UCSD-AML1 (cell line): ENCODE results near the gene LMTK3.
"Not testable (repeated sequence)": the region's sequence is repeated elsewhere in the genome, so short reads cannot be mapped to it uniquely, and the experiment has no call there.

ENCODE experiments used
- DNase-seq: peaks from one replicate; lab custom pipeline; 2025; ENCODE audit not compliant: unreplicated experiment; lab: John Stamatoyannopoulos, UW

The LMTK3 gene

DNA sequence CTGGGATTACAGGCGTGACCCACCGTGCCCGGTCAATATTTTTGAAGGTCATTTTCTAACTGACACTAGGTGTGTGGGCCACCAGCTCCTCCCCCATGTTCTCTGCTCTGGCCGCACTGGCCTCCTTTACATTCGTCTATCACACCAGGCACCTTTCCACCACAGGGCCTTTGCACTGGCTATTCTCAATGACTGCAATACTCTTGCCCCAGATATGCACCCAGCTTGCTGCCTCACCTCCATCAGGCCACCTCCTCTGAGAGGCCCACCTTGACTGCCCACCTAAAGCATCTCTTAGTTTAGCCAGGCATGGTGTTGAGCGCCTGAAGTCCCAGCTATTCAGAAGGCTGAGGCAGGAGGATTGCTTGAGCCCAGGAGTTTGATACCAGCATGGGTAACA, 30.2 kb upstream of the LMTK3 start:
- no peak for DNase-seq

- no peak for DNase-seq
Observed at GRCh38 chr19:48540110-48540509, 28.5 kb upstream of the LMTK3 start.

GRCh38 chr19:48539503-48540096, 28.0 kb upstream of the LMTK3 start:
- DNase-seq: no peak

DNA sequence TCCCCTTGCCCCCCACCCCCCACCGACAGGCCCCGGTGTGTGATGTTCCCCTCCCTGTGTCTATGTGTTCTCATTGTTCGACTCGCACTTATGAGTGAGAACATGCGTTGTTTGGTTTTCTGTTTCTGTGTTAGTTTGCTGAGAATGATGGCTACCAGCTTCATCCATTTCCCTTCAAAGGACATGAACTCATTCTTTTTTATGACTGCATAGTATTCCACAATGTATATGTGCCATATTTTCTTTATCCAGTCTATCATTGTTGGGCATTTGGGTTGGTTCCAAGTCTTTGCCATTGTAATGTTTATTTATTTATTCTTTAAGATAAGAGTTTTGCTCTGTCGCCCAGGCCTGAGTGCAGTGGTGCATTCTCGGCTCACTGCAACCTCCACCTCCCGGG, 26.4 kb upstream of the LMTK3 start:
- not testable (repeated sequence) for DNase-seq

DNA sequence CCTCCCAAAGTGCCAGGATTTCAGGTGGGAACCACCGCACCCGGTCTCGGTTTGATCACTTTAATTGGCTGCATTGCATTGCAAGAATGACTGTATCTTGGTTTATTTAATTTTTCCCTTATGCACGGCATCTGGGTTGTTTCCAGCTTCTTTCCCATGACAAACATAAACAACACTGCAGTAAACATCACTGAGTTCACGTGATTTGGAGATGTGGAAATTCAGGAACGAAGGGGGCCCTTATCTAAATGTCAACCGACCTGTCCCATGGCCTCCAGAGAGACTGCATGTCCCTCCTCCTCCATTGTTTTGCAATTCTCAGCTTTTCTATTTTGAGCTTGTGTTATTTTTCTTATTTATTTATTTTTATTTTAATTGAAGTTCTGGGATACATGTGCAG, 25.9 kb upstream of the LMTK3 start:
- no peak for DNase-seq

GRCh38 chr19:48533770-48534169, 22.1 kb upstream of the LMTK3 start:
- DNase-seq: no peak

- no peak for DNase-seq
Observed at GRCh38 chr19:48530770-48531169, 19.1 kb upstream of the LMTK3 start.

DNA sequence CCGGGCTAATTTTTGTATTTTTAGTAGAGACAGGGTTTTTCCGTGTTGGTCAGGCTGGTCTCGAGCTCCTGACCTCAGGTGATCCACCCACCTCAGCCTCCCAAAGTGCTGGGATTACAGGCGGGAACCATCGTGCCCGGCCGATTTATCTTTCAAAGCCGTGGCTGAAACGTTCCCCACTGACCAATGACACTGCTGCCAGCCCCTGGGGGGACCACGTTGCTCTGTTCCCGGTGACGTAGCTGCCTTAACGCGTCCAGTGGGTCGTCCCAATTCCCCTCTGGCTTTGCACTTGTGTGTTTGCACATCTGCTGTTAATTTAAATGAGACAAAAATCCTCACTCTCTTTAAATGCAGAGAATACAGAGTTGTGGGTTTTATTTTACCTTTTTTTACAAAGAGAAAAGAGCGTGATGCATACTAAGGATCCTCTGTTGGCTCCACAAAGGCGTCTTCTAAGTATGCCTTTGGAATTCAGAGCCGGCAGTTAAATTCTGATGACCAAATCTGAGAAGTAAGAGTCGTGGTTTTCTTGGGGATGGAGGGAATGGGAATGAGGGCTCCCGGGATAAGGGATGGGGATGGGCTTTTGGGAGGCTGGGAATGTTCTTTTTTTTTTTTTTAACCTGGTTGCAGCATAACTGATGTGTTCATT, 18.6 kb upstream of the LMTK3 start:
- DNase-seq: no peak

- no peak for DNase-seq
Observed at GRCh38 chr19:48529156-48529555, 17.5 kb upstream of the LMTK3 start.

DNA sequence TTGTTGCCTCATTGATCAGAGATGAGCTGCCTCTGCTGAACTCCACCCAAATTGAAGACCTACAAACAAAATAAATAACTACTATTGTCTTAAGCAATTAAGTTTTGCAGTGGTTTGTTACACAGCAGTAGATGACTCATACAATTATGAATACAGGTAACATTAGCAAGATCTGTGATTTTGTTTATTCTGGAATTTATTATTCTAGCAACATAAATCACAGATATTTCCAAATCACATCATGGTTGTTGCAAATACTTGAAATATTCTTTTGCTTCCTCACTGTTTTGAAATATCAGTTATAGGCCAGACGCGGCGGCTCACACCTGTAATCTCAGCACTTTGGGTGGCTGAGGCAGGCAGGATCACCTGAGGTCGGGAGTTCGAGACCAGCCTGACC, 13.1 kb upstream of the LMTK3 start:
- DNase-seq: no peak

GRCh38 chr19:48524221-48524620, 12.6 kb upstream of the LMTK3 start:
- no peak for DNase-seq

DNA sequence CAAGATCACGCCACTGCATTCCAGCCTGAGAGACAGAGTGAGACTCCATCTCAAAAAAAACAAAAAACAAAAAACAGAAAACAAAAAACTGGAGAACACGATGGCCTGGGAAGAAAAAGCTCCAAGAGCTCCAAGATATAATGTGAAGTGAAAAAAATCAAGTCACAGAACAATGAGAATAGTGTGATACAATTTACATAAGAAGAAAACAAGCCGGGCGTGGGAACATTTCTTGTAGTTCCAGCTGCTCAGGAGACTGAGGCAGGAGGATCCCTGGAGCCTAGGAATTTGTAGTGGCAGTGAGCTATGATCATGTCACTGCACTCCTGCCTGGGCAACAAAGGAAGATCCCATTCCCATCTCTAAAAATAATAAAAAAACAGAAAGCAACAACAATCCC, 8.5 kb upstream of the LMTK3 start:
- DNase-seq: no peak

DNA sequence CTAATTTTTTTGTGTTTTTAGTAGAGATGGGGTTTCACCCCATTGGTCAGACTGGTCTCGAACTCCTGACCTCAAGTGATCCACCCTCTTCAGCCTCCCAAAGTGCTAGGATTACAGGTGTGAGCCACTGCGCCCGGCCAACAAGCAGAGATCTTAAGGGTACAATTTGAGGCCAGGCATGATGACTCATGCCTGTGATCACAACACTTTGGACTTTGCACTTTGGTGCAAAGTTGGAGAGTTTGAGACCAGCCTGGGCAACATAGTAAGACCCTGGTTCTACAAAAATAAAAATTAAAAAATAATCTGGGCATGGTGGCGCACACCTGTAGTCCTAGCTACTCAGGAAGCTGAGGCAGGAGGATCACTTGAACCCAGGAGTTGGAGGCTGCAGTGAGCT, 7.8 kb upstream of the LMTK3 start:
- DNase-seq: not testable (repeated sequence)

GRCh38 chr19:48518207-48518606, 6.6 kb upstream of the LMTK3 start:
- DNase-seq: no peak

GRCh38 chr19:48516536-48516935, 4.9 kb upstream of the LMTK3 start:
- no peak for DNase-seq

DNA sequence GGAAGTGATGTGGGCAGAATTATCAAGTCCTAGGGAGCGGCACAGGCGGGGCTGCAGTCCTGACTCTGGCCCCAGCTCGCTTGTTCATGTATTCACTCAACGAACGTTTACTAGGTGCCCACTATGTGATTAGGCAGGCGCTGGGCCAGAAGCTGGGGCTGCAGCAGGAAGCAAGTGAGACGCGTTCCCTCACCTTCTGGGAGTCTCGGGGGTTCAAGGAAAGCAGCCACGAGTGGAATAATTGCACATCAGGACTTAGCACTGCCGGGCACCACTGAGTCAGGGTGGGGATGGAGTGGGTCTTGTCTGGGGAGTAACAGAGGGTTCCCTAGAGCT, 2.5 kb upstream of the LMTK3 start:
- no peak for DNase-seq

GRCh38 chr19:48513289-48514122, 1.9 kb upstream of the LMTK3 start:
- peak; percentile 67 for DNase-seq

- no peak for DNase-seq
Observed at GRCh38 chr19:48512504-48513288, 1.1 kb upstream of the LMTK3 start.

- DNase-seq: no peak
Observed at GRCh38 chr19:48511321-48511731, 309 bp downstream of the LMTK3 start.

DNA sequence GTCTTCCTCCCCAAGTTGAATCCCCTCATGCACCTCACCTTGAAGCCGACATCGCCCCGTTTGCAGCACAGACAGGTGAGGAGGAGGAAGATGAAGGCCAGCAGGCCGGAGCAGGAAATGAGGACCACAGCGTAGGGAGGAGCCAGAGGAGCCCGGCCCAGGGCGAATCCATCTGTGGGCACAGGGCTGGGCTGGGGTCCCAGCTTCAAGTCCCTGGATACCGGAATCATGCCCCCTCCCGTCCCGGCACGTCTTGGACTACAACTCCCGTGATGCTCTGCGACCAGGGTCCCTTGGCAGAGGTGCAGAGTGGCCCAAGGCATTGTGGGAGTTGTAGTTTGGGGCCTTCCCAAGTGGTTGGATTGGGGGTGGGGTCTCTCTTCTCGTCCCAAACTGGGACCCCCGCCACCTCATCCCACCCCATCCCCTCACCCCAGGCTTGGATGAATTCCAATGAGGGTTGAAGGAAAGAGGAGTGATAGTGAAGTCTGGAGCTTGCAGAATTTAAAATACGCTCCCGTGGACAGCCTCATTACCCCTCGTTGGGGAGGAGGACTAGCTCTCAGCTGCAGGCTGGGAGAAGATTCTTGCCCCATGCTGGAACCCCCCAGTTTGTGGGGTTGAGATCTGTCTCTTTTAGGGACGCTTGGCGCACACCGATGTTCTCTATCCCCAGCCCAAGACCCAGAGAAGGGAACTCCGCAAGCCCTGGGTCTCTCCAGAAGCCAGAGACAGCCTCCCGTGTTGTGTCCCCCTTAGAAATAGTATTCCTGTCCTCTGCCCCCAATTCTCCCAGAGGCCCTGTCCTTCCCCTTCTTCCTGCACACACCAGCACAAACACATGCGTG, 990 bp downstream of the LMTK3 start:
- peak; percentile 43 for DNase-seq
